Esophagus squamous epithelium (tissue), 4 donors: ENCODE data around the gene ARL2.

Experiments used
- POLR2A ChIP-seq, 4 donors: fragments of 450-650 bp; IDR thresholded peaks; one replicate each; pipeline ENCODE4 v1.6.1; 2017; ENCODE audit warnings: antibody characterized with exemption in 4 of 4, mild to moderate bottlenecking in 4 of 4, moderate library complexity in 3 of 4
- TF ChIP-seq, protein P1 (sequence below), 6 experiments: fragments of 450-650 bp in 4 of 6; fragments of 200-600 bp in 2 of 6; sonication (generic) in 2 of 6; IDR thresholded peaks; one replicate each; pipeline ENCODE4 v1.5.1; 2016 to 2019; ENCODE audit warnings: antibody characterized with exemption in 6 of 6, mild to moderate bottlenecking in 4 of 6, moderate library complexity in 4 of 6

DNA sequence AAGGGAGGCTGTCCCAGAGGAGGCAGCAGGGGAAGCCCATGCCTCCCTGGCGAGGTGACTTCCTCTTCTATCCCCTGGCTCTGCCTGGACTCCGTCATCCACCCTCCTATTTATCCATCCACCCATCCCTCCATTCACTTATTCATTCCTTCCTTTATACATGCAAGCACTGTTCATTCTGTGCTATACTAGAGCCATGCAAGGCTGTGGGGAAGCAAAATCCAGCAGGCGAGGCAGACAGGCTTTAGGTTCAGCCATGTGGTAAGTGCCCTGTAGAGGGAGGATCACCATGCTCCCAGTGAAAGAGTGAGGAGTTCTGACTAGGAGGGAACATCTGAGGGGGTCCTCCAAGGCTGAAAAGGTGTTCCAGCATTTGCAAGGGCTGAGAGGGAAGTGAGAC is 45.6 kb downstream of the ARL2 start:
- TF ChIP-seq, protein P1, sequence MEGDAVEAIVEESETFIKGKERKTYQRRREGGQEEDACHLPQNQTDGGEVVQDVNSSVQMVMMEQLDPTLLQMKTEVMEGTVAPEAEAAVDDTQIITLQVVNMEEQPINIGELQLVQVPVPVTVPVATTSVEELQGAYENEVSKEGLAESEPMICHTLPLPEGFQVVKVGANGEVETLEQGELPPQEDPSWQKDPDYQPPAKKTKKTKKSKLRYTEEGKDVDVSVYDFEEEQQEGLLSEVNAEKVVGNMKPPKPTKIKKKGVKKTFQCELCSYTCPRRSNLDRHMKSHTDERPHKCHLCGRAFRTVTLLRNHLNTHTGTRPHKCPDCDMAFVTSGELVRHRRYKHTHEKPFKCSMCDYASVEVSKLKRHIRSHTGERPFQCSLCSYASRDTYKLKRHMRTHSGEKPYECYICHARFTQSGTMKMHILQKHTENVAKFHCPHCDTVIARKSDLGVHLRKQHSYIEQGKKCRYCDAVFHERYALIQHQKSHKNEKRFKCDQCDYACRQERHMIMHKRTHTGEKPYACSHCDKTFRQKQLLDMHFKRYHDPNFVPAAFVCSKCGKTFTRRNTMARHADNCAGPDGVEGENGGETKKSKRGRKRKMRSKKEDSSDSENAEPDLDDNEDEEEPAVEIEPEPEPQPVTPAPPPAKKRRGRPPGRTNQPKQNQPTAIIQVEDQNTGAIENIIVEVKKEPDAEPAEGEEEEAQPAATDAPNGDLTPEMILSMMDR (IDR thresholded peaks at IDR 0.05), result no peak
- no peak for TF ChIP-seq POLR2A (IDR thresholded peaks at IDR 0.05)
